GM12891 (cell line): ENCODE data around the gene KIF14.

ENCODE experiments used
- PAX5 ChIP-seq: IDR thresholded peaks from 2 replicates; pipeline ENCODE4 v1.6.1; 2011; ENCODE audit warnings: low read length, moderate library complexity, mild to moderate bottlenecking; ENCODE audit not compliant: insufficient read depth, severe bottlenecking
- POLR2A ChIP-seq: IDR thresholded peaks from 2 replicates; pipeline ENCODE4 v1.6.1; 2011; ENCODE audit warnings: low read depth, low read length, control low read depth
- POLR2AphosphoS5 ChIP-seq: IDR thresholded peaks from 2 replicates; pipeline ENCODE4 v1.6.1; 2011; ENCODE audit warnings: low read depth, low read length, control low read depth
- POU2F2 ChIP-seq: IDR thresholded peaks from 2 replicates; pipeline ENCODE4 v1.6.1; 2011; ENCODE audit warnings: low read depth, mild to moderate bottlenecking, control low read depth, low read length, moderate library complexity
- TAF1 ChIP-seq: IDR thresholded peaks from 2 replicates; pipeline ENCODE4 v1.6.1; 2011; ENCODE audit warnings: low read depth, low read length, control low read depth

GRCh38 chr1:200646515-200646914 is 26.0 kb upstream of the KIF14 start:
- TF ChIP-seq POLR2A (no peak), POLR2AphosphoS5 (no peak), POU2F2 (no peak), TAF1 (no peak), PAX5 (no peak)
